GM19099 (cell line): Measurements from ENCODE around the gene EPB41L1.

Experiments used
- POLR2A ChIP-seq: IDR thresholded peaks from 3 replicates; pipeline ENCODE4 v1.6.1; 2011; ENCODE audit warnings: low read depth; ENCODE audit not compliant: insufficient read length; ENCODE audit errors: extremely low read depth

Gene EPB41L1

DNA sequence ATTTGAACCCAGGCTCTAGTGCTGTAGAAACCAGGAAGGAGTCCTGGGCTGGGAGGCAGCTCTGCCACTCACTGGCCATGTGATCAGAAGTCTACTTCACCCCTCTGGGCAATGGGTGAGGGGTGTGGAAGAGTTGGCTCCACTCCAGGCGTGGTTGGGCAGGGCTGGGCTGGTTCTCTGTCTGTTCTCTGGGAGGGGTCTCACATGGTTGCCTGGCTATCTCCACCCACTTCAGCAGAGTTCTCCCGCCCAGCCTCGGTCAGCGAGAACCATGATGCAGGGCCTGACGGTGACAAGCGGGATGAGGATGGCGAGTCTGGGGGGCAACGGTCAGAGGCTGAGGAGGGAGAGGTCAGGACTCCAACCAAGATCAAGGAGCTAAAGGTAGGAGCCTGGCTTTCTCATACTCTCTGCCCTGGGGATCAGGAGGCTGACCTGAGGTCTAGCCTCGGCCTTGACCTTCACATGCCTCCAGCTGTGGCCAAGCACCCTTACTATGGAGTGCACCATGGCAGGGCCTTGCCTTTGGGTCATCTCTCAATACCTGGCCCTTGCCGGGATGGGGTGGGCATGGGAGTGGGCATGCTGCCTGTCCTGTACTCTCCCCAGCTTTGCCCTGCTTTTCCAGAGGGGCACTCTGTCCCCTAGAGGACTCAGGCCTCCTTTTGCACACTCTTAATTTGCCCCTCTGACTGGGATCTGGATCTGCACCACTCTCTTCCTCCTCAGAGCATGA lies 39.6 kb downstream of the EPB41L1 start:
- TF ChIP-seq POLR2A: no peak

DNA sequence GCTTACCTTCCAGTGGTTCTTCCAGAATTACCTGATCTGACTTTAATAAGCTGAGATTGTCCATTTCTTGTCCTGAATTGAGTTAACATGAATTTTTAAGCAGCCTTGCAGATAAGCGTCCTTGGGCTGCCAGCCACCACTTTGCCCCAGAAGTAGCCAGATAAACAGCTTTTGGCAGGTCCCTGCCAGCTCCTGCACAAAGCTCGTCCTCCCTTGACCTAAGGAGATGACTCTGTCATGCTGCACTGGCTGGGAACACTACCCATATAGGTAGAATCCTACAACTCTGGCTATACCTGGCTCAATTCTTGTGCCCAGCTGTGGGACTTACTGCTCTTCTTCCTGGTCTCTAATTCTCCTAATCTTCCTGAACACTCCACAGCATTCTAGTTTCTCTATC lies 42.1 kb downstream of the EPB41L1 start:
- TF ChIP-seq POLR2A: no peak

DNA sequence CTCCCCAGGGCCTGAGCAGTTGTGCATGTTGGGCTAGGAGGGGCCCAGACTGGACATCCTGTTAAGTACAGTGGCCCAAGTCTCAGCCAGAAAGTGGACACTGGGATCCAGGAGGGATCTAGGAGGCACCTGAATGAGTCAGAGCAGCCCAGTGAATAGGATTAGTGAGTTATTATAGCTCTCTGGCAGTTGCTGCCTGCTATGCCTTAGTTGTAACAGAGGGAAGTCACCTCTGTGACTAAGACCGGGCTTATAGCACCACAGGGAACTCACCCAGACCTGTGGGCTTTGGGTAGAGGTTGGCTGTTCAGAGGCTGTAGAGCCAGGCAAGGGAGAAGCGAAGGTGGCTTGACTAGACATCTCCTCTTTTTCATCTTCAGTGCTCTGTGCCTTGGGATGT lies 42.7 kb downstream of the EPB41L1 start:
- TF ChIP-seq POLR2A: no peak

DNA sequence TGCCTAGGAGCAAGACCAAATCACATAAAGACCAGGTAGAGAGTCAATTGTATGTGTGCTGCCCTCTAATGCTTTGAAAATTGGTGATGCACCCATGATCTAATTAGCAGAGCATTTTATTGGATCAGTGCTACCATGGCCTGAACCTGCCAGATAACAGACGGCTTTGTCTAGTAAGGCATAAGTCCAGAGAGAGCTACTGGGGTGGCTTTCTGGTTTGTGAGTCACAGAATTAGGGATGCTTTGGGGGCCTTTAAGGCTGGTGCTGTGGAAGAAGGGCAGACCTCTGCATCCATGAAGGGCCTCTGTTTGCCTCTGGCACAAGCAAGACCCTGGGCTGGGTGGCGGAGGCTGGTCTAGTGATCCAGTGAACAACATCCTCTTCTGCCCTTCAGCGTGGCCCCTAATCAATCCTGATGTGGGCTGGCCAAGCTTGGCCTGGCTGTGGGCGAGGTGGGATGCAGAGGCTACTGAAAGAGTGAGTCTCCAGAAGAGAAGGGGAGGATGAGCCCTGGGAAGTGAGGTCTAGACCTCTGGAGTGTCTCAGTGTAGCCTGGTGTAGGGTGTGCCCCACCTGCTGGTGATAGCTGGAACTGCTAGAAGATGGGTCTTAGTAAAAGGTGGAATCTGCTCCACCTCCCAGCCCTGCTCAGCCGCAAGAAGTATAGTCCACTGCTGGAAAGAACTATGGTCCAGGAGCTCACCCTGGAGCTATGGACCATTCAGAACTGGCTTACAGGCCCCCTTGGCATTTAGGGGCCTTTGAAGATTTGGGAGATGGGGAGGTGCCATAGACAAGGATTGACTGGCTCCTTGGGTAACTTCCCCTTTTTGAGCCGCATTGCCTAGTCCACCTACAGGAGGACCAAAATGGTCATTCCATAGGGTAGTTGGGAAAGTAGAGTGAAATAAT lies 45.1 kb downstream of the EPB41L1 start:
- no peak for TF ChIP-seq POLR2A

DNA sequence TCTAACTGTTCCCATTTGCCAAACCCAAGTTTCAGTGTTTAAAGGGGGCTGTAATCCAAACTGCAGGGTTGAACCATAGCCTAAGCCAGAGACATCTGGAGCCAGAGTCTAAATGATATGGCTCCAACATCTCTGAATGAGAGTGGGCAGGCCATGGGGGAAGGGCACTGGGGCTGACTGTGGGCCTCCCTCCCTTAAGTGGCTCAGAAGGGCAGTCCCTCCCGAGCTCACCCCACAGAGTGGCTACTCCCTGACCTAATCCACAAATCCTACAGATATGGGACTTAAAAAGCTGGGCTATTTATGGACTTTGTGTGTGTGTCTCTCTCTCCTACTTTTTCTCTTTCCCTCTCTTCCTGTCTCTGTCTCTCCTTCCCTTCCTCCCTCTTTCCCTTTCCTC lies 45.9 kb downstream of the EPB41L1 start:
- TF ChIP-seq POLR2A: no peak

DNA sequence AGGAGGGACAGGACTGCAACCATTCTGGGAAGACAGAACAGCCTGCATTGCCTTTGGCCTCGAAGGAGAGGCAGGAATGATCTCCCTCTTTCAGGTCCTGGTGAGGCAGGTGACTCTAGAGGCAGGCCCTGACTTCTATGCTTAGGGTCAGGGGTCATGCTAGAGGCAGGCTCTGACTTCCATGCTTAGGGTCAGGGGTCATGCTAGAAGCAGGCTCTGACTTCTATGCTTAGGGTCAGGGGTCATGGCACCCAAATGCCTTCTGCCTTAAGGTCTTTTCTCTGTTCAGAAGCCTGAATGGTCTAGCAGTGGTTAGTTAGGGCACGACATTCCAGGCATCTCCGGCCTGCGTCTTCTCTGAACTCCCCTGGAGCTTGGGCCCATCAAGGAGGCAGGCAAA lies 46.7 kb downstream of the EPB41L1 start:
- TF ChIP-seq POLR2A: no peak

DNA sequence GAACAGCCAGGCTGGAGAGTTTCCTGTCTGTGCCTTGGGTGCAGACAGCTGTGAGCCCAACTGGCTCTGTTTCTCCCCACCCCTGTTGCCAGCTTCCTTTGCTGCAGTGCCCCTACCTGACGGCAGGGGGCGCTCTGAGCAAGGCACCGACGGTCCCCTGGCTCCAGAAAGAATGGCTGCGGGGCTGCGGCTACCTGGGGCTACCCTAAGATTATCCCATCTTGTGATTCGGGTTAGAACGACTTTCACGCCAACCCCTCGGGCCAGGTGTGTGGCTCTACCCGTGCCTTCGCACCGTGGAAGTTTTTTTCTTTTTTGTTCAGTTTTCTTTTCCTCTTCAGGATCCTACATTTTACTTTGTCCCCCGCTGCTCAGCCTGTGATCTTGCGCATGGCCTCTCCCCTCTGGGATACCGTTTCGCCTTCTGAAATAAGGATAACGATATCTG lies 48.4 kb downstream of the EPB41L1 start:
- TF ChIP-seq POLR2A: no peak

DNA sequence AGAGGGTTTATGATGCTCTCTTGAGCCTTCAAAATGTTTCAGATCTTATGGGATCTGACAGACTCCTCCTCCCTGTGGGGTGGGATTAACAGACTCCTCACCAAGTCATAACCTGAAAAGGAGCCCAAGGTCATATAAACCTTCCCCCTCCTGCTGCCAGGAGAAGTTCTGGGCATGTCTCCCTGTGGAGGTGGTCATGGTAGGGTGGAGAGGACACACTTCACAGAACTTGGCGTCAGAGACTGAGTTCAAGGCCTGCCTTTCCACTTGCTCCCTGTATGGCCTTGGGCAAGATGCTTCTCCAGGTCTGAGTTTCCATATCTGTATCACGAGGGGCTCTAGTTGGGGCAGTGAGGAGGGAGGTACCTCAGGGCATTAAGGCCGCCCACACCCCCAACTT lies 49.3 kb downstream of the EPB41L1 start:
- no peak for TF ChIP-seq POLR2A

DNA sequence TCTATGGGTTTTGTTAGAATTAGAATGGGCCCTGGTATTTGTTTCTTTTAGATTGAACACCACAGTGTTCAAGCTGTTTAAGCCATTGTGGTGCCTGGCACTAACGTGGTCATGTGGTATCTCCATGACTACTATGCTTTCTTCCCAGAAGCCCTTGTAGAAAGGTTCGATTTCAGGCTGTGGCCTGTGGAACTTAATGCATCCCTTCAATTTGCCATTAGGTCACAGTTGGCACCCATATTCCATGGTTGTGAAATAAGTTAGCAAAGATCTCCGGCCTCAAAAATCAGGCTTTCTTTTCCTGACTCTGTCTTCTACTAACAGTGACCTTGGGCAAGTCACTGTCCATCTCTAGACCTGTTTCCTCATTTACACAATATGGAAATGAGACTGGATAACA lies 50.5 kb downstream of the EPB41L1 start:
- no peak for TF ChIP-seq POLR2A

DNA sequence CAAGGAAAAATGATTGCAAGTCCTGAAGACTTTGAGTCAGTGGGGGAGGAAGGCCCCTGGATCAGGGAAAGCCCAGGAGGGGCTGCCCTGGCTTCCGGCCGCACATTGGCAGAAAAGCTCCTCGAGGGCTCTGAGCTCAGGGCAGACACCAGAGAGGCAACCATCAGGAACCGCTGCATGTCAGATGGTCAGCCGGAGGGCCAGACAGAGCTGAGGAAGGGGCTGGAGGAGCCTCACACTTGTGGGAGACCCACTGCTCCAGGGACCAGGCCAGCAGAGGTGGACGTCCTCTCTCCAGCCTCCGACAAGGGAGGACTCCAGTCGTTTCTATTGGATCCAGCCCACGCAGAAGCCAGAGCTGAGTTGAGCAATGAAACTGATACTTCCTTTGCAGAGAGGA lies 51.5 kb downstream of the EPB41L1 start:
- no peak for TF ChIP-seq POLR2A

DNA sequence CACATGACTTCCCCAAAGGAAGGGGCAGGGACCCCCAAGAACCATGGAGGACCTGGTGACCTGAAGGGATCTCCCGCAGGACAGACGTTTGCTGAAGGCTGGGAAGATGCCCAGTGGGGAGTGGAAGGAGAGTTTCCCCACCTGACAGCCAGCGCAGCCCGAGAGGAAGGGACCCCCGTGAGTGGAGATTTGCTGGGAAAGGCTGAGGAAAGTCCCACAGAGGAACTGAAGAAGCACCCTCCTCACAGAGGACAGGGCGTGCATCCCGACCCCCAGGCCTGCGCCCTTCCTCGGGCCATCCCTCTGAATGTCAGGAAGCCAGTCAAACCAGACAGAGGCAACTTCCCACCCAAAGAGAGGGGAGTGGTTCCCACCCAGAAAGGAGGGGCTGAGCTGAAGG lies 52.1 kb downstream of the EPB41L1 start:
- TF ChIP-seq POLR2A: no peak

DNA sequence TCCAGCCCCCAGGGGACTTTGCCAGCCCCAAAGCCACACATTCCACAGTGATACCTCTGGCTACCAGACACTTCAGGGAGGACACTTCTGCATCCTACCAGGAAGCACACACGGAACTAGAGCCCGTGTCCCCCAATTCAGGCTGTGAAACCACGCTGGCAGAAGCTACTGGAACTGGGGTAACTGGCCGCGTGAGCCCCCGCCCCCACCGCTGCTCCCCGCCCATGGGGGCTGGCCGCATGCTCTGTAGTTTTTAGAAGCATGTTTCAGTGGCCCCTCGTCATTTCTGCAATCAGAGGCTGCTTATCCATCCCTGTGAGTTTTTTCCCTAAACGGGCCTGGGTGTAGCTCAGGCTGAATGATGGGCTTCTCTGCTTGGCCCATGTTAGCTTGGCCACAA lies 53.1 kb downstream of the EPB41L1 start:
- no peak for TF ChIP-seq POLR2A

DNA sequence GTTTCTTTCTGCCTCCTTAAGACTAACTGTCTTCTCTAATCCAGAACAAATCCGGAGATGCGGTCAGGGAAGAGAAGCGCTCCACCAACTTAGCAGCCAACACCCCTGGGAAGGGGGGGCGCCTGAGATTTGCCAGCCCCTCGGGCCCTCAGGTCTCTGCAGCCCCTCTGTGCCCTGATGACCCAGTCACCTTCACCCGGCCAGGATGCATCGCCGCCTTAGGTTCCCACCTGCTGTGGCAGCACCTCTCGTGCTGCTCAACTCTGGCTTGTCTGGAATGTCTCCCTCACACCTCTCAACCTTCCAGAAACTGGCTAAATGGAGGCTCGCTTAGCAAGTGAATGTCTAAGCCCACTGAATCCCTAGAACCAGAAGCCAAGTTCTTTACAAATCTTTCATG lies 53.7 kb downstream of the EPB41L1 start:
- TF ChIP-seq POLR2A: no peak

DNA sequence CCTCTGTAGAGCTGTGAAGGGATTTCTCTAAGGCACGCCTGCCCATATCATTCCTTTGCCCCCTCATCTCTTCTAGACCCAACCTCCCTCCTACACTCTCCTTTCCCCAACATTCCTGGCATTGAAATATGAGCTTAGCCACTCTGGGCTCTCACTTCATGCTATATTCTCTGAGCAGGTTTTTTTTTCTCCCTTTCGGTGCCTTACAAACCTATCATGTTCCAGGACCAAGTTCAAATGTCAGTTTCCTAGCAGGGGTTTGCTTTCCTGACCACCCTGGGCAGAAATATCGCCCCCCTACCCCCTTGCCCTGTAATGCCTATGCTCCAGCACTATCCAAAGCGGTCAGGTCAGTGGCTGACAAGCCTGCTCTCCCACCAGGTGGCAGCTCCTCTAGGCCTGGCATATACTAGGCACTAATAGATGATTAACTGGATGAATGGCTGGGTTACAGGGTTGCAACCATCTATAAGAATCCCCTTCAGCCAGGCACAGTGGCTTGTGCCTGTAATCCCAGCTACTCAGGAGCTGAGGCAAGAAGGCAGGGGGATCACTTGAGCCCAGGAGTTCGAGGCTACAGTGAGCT lies 56.0 kb downstream of the EPB41L1 start:
- TF ChIP-seq POLR2A: no peak

DNA sequence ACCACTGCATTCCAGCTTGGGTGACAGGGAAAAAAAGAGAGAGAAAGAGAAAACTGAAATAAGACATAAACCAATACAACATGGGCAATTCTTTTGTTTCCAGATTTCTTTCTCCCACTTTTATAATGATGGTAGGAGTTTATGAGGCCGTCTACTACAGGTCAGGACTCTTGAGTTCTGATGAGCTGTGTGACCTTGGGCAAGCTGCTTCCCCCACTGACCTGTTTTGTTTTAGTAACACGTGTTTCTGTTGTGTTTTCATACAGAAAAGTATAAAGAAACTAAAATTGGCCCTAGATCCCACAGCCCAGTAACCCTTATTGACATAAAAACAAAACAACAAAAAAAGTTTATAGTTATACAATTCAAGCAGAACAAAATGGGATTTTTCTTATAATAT lies 58.8 kb downstream of the EPB41L1 start:
- TF ChIP-seq POLR2A: no peak
